Progenitor cell of endocrine pancreas (in vitro differentiated cells): ENCODE results near the gene STARD8. TPM values are rescaled to one million over a fixed set of nuclear protein-coding genes. Genes with fewer than 3 reads are reported as not detected.
"Not testable (repeated sequence)": the region's sequence is repeated elsewhere in the genome, so short reads cannot be mapped to it uniquely, and the experiment has no call there.

Experiments used
- DNase-seq: peaks from one replicate; pipeline ENCODE4 v3.0.0; 2021; ENCODE audit warnings: low spot score; ENCODE audit not compliant: unreplicated experiment
- H3K27ac Mint-ChIP-seq: 2 replicates; pipeline ENCODE4 v1.8.0; 2021; ENCODE audit warnings: mild to moderate bottlenecking, moderate library complexity, mixed read lengths
- H3K27me3 Mint-ChIP-seq: 2 replicates; pipeline ENCODE4 v1.8.0; 2021; ENCODE audit warnings: mixed read lengths
- H3K36me3 Mint-ChIP-seq: 2 replicates; pipeline ENCODE4 v1.8.0; 2022; ENCODE audit warnings: mixed read lengths; ENCODE audit not compliant: insufficient read depth
- H3K4me1 Mint-ChIP-seq: 2 replicates; pipeline ENCODE4 v1.8.0; 2021; ENCODE audit warnings: low read depth, mixed read lengths
- H3K4me3 Mint-ChIP-seq: 2 replicates; pipeline ENCODE4 v1.8.0; 2021; ENCODE audit warnings: low read depth, mild to moderate bottlenecking, moderate library complexity, mixed read lengths
- H3K9me3 Mint-ChIP-seq: 2 replicates; pipeline ENCODE4 v1.8.0; 2021; ENCODE audit warnings: low read depth, mixed read lengths
- CTCF ChIP-seq: fragments of 200-600 bp; sonication (generic); IDR thresholded peaks from one replicate; pipeline ENCODE4 v1.5.0; 2021; ENCODE audit warnings: antibody characterized with exemption, mild to moderate bottlenecking; ENCODE audit not compliant: unreplicated experiment
- long read RNA-seq: library from polyadenylated mRNA; unstranded; transcript quantifications from one replicate; pipeline ENCODE4 v2.0.0, GENCODE V29; 2020
- total RNA-seq: library from RNA; stranded (reverse); gene quantifications from 2 replicates; pipeline ENCODE4 v1.2.1, GENCODE V29; 2021

Gene STARD8
- 0.60 and 1.00 TPM in 2 replicates for total RNA-seq
- long read RNA-seq, result 0 reads

DNA sequence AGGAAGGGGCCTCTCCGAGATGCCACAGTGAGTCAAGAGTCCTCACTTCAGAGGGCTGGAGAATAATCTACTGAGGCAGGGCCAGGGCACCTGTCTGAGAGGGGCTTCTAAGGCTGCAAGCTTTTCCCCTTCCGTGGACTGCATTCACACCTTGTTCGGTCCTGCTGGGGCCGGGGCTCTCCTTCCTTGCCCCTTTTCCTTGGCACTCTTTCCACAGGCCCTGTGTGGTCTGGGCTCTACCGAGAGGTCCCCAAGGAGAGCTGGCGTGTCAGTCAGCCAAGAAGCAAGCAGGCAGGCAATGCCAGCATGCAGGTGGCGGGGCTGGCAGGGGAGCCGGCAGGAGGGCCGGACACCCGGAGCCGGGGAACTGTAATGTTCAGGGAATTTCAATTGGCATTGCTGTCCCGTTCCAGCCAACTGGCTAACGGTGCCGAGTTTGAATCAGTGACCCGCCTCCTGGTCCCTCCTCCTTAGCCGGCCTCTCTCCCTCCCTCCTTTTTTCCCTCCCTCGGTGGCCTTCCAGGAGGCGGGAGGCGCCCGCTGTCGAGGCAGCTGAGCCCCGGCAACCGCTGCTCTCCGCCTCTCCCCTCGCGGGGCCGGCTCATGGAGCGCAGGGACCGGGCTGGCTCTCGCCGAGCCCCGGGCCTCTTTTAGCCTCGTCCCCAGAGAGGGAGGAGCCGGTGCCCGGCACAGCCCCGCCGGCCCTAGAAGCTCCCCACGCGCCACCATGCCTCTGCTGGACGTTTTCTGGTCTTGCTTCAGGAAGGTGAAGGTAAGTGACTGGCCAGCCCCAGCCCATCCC, at the start of gene STARD8:
STARD8 (plus strand) TSS at position 511 of the 802 bp plus-strand sequence; CDS start at position 728, 217 bp downstream.
- Mint-ChIP-seq H3K27ac (no peak within 1 kb of the TSS), H3K4me1 (peaks cover 1% of the 10 kb centered on the region), H3K36me3 (no peaks in the 10 kb centered on the region), H3K27me3 (peaks cover 13% of the 10 kb centered on the region), H3K4me3 (no peak within 1 kb of the TSS), H3K9me3 (peaks cover 6% of the 10 kb centered on the region)
- DNase-seq, result peak; percentile 15
- TF ChIP-seq CTCF, result no peak

DNA sequence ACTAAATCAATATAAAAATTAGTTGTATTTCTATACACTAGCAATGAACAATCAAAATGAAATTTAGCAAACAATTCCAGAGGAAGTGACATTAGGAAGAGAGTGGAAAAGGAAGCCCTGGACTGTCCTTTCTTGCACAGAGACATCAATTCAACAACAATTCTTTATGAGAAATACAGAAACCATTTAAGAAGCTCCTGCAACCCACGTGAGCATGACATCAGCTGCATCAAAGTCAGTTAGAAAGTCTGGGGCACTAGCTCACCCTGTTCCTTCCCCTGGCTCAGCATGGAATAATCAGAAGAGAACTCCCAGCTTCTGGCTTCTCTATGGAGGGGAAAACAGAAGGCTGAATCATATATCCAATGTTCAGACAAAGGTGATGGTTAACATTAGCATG, 48.6 kb upstream of the STARD8 start:
- Mint-ChIP-seq H3K4me1 (no peaks in the 10 kb centered on the region), H3K27ac (no peak overlapping the region), H3K4me3 (no peak overlapping the region), H3K36me3 (peaks cover 2% of the 10 kb centered on the region), H3K9me3 (peaks cover 58% of the 10 kb centered on the region), H3K27me3 (no peaks in the 10 kb centered on the region)
- no peak for DNase-seq
- TF ChIP-seq CTCF, result no peak

DNA sequence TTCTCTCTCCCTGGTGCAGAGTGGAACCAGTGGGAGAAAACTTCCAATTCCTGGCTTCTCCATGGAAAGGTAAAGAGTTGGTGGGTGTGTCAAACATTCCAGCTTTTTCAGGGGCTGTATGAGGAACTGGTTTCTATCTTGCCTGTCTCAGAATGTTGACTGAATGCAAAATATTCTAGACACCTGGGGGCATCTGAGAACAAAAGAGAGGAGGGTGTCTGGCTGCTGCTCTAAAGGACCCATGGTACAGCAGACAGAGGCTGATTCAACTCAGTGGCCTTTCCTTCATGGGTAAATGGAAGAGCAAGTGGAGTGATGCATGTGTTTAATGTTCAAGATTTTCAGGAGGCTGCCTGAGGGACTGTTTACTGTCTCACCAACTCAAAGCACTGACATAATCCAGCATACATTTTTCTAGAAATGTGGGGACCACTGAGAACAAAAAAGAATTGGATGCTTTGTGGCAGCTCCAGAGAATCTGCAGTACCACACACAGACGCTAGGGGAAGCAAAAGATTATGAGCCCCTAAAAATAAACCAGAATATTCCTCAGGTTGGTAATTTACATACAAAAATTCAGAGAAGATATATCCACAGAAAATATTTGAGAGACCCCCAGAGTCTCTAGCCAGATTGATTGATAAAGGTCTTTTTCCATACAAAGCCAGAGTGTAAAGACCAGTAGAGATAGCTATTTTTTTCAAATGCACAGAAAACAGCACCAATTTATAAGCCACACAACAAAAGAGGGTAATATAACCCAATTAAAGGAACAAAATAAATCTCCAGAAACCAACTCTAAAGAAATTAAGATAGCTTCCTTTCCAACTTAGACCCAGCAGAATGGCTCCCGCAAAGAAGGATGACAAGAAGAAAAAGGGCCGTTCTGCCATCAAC, 48.0 kb upstream of the STARD8 start:
- Mint-ChIP-seq H3K36me3 (peaks cover 2% of the 10 kb centered on the region), H3K9me3 (peaks cover 56% of the 10 kb centered on the region), H3K4me3 (no peak overlapping the region), H3K27ac (no peak overlapping the region), H3K4me1 (no peaks in the 10 kb centered on the region), H3K27me3 (no peaks in the 10 kb centered on the region)
- no peak for DNase-seq
- peak; percentile 53 for TF ChIP-seq CTCF

DNA sequence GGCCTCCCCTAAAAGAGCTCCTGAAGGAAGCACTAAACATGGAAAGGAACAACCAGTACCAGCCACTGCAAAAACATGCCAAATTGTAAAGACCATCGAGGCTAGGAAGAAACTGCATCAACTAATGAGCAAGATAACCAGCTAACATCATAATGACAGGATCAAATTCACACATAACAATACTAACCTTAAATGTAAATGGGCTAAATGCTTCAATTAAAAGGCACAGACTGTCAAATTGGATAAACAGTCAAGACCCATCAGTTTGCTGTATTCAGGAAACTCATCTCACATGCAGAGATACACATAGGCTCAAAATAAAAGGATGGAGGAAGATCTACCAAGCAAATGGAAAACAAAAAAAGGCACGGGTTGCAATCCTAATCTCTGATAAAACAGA, 43.2 kb upstream of the STARD8 start:
- not testable (repeated sequence) for H3K36me3 Mint-ChIP-seq, H3K4me1 Mint-ChIP-seq, DNase-seq, H3K4me3 Mint-ChIP-seq, H3K27ac Mint-ChIP-seq, H3K27me3 Mint-ChIP-seq
- H3K9me3 Mint-ChIP-seq, result peaks cover 32% of the 10 kb centered on the region

DNA sequence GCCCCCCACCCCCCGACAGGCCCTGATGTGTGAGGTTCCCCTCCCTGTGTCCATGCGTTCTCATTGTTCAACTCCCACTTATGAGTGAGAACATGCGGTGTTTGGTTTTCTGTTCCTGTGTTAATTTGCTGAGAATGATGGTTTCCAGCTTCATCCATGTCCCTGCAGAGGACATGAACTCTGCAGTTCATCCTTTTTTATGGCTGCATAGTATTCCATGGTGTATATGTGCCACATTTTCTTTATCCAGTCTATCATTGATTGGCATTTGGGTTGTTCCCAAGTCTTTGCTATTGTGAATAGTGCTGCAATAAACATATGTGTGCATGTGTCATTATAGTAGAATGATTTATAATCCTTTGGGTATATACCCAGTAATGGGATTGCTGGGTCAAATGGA, 32.7 kb upstream of the STARD8 start:
- not testable (repeated sequence) for H3K4me3 Mint-ChIP-seq, H3K27ac Mint-ChIP-seq, H3K4me1 Mint-ChIP-seq, H3K36me3 Mint-ChIP-seq, DNase-seq, H3K27me3 Mint-ChIP-seq
- H3K9me3 Mint-ChIP-seq, result peaks cover 18% of the 10 kb centered on the region

- Mint-ChIP-seq H3K4me1 (no peaks in the 10 kb centered on the region), H3K36me3 (peaks cover 2% of the 10 kb centered on the region), H3K4me3 (no peak overlapping the region), H3K27ac (no peak overlapping the region), H3K9me3 (peaks cover 21% of the 10 kb centered on the region), H3K27me3 (no peaks in the 10 kb centered on the region)
- TF ChIP-seq CTCF, result no peak
- DNase-seq, result no peak
Observed at GRCh38 chrX:68627986-68628385, 19.5 kb upstream of the STARD8 start.

GRCh38 chrX:68629936-68630335, 17.5 kb upstream of the STARD8 start:
- not testable (repeated sequence) for H3K27ac Mint-ChIP-seq, H3K4me1 Mint-ChIP-seq, H3K4me3 Mint-ChIP-seq, H3K27me3 Mint-ChIP-seq, H3K36me3 Mint-ChIP-seq, DNase-seq
- peaks cover 14% of the 10 kb centered on the region for H3K9me3 Mint-ChIP-seq
